Tibial artery (tissue), 4 donors: ENCODE data around the gene SEC24D.
A peak's percentile ranks its signal among the peaks of the same experiment; 100 is the strongest.

ENCODE experiments used
- DNase-seq, 2 donors: peaks; one replicate each; pipeline ENCODE4 v3.0.0-alpha.2; 2019
- H3K27ac ChIP-seq, 2 donors: fragments of 200-600 bp; sonication (generic) in 1 of 2; 1 replicate in 1 of 2; 2 replicates in 1 of 2; pipeline ENCODE4 v1.5.1; 2018 to 2019; ENCODE audit warnings: mild to moderate bottlenecking in 1 of 2
- H3K27me3 ChIP-seq, 2 donors: fragments of 200-600 bp; sonication (generic) in 1 of 2; one replicate each; pipeline versions ENCODE4 v1.5.1 to v1.6.0; 2016 to 2019
- H3K36me3 ChIP-seq, 3 donors: fragments of 200-600 bp; sonication (generic) in 2 of 3; one replicate each; pipeline ENCODE4 v1.5.1; 2016 to 2019; ENCODE audit warnings: mild to moderate bottlenecking in 2 of 3
- H3K4me1 ChIP-seq, 4 donors: fragments of 200-600 bp; sonication (generic) in 2 of 4; 1 replicate in 3 of 4; 2 replicates in 1 of 4; pipeline ENCODE4 v1.5.1; 2016 to 2019
- H3K4me3 ChIP-seq, 2 donors: fragments of 200-600 bp; sonication (generic) in 1 of 2; 1 replicate in 1 of 2; 2 replicates in 1 of 2; pipeline ENCODE4 v1.5.1; 2018 to 2019; ENCODE audit warnings: mild to moderate bottlenecking in 2 of 2
- H3K9me3 ChIP-seq, 3 donors: fragments of 200-600 bp; sonication (generic) in 1 of 3; one replicate each; pipeline ENCODE4 v1.5.1; 2016 to 2019
- CTCF ChIP-seq, 2 experiments: fragments of 200-600 bp in 1 of 2; fragments of 450-650 bp in 1 of 2; IDR thresholded peaks; one replicate each; pipeline ENCODE4 v1.5.1; 2017 to 2019; ENCODE audit warnings: antibody characterized with exemption in 2 of 2, mild to moderate bottlenecking in 1 of 2, moderate library complexity in 1 of 2
- intact Hi-C: fragments of 100-400 bp; cut with DNase I; formaldehyde crosslinking; loops from one replicate; pipeline ENCODE4 v1.15.0; 2023; ENCODE audit warnings: low total_unique reads

The SEC24D gene

GRCh38 chr4:118754890-118755289, 81.0 kb downstream of the SEC24D start:
- DNase-seq, result no peak
- Histone ChIP-seq H3K9me3 (no peaks in the 10 kb centered on the region), H3K36me3 (peaks cover 5 to 16% (median 6%) of the 10 kb centered on the region in 3 donors), H3K27me3 (no peaks in the 10 kb centered on the region), H3K4me1 (peaks cover 6 to 88% (median 50%) of the 10 kb centered on the region in 4 donors), H3K4me3 (no peak overlapping the region), H3K27ac (peak overlapping the region; percentile 81 to 84)
- intact Hi-C loops, result no loop called here
- no peak for TF ChIP-seq CTCF (IDR thresholded peaks at IDR 0.05)

- H3K4me1 ChIP-seq, result peaks cover 6 to 76% (median 38%) of the 10 kb centered on the region in 4 donors
- intact Hi-C loops, result no loop called here
These were observed 82.2 kb downstream of the SEC24D start for GRCh38 chr4:118753685-118754084.

GRCh38 chr4:118753096-118753495, 82.8 kb downstream of the SEC24D start:
- Histone ChIP-seq H3K4me3 (no peak overlapping the region), H3K36me3 (peaks cover 5 to 16% (median 6%) of the 10 kb centered on the region in 3 donors), H3K9me3 (no peaks in the 10 kb centered on the region), H3K4me1 (peaks cover 6 to 70% (median 35%) of the 10 kb centered on the region in 4 donors), H3K27ac (peak overlapping the region; percentile 81 to 84), H3K27me3 (no peaks in the 10 kb centered on the region)
- DNase-seq, result no peak
- intact Hi-C loops, result no loop called here
- no peak for TF ChIP-seq CTCF (IDR thresholded peaks at IDR 0.05)

More at GRCh38 chr4:118753685-118754084, 82.2 kb downstream of the SEC24D start:
- peaks cover 5 to 16% (median 6%) of the 10 kb centered on the region in 3 donors for H3K36me3 ChIP-seq
- no peak for TF ChIP-seq CTCF (IDR thresholded peaks at IDR 0.05)
- no peak for DNase-seq
- peak overlapping the region; percentile 81 to 84 for H3K27ac ChIP-seq
- no peak overlapping the region for H3K4me3 ChIP-seq
- H3K9me3 ChIP-seq, result no peaks in the 10 kb centered on the region
- H3K27me3 ChIP-seq, result no peaks in the 10 kb centered on the region

GRCh38 chr4:118752551-118752950, 83.4 kb downstream of the SEC24D start:
- Histone ChIP-seq H3K36me3 (peaks cover 5 to 16% (median 6%) of the 10 kb centered on the region in 3 donors), H3K27ac (peak overlapping the region; percentile 81 to 84), H3K4me1 (peaks cover 6 to 65% (median 32%) of the 10 kb centered on the region in 4 donors), H3K9me3 (no peaks in the 10 kb centered on the region), H3K4me3 (no peak overlapping the region), H3K27me3 (no peaks in the 10 kb centered on the region)
- no peak for DNase-seq
- intact Hi-C loops, result no loop called here
- no peak for TF ChIP-seq CTCF (IDR thresholded peaks at IDR 0.05)

- Histone ChIP-seq H3K36me3 (peaks cover under 1 to 16% (median 6%) of the 10 kb centered on the region in 3 donors), H3K27me3 (no peaks in the 10 kb centered on the region), H3K4me3 (no peak overlapping the region), H3K4me1 (peaks cover 6 to 62% (median 30%) of the 10 kb centered on the region in 4 donors), H3K27ac (peak overlapping the region; percentile 43 to 81), H3K9me3 (no peaks in the 10 kb centered on the region)
- DNase-seq, result no peak
- no peak for TF ChIP-seq CTCF (IDR thresholded peaks at IDR 0.05)
- intact Hi-C loops, result no loop called here
These were observed 84.2 kb downstream of the SEC24D start for GRCh38 chr4:118751629-118752323.
